WTC11 (cell line): Measurements from ENCODE around the gene DCD. TPM values are rescaled to one million over a fixed set of nuclear protein-coding genes. Genes with fewer than 3 reads are reported as not detected.

Experiments
- AR ChIP-seq: fragments of 250-450 bp; sonication (Bioruptor Pico); IDR thresholded peaks from 2 replicates; pipeline ENCODE4 v1.9.0; 2021; ENCODE audit warnings: mild to moderate bottlenecking
- ARID4B ChIP-seq: sonication (generic); formaldehyde crosslinking; IDR thresholded peaks from 2 replicates; pipeline ENCODE4 v1.8.0; 2023; ENCODE audit warnings: missing genetic modification reagents, mild to moderate bottlenecking, borderline replicate concordance
- ATF3 ChIP-seq: sonication (generic); formaldehyde crosslinking; conservative IDR thresholded peaks from 2 replicates; pipeline ENCODE4 v1.8.1; 2022; ENCODE audit warnings: mild to moderate bottlenecking, missing genetic modification reagents
- CBFB ChIP-seq: sonication (generic); formaldehyde crosslinking; IDR thresholded peaks from 2 replicates; pipeline ENCODE4 v1.8.1; 2022; ENCODE audit warnings: mild to moderate bottlenecking, low read depth, missing genetic modification reagents
- CTCF ChIP-seq: fragments of 200-600 bp; IDR thresholded peaks from 2 replicates; pipeline ENCODE4 v1.8.0; 2022; ENCODE audit warnings: antibody characterized with exemption
- FOXP4 ChIP-seq: sonication (generic); formaldehyde crosslinking; IDR thresholded peaks from 2 replicates; pipeline ENCODE4 v1.8.0; 2022; ENCODE audit warnings: mild to moderate bottlenecking, missing genetic modification reagents
- GABPB1 ChIP-seq: sonication (generic); formaldehyde crosslinking; IDR thresholded peaks from 2 replicates; pipeline ENCODE4 v1.8.1; 2023; ENCODE audit warnings: mild to moderate bottlenecking, missing genetic modification reagents
- MXD4 ChIP-seq: fragments of 250-450 bp; sonication (Bioruptor Pico); IDR thresholded peaks from 2 replicates; pipeline ENCODE4 v1.8.0; 2021; ENCODE audit warnings: mild to moderate bottlenecking, moderate library complexity, borderline replicate concordance
- NFATC4 ChIP-seq: fragments of 250-450 bp; sonication (Bioruptor Pico); IDR thresholded peaks from 2 replicates; pipeline ENCODE4 v1.9.0; 2021; ENCODE audit warnings: mild to moderate bottlenecking
- TEAD4 ChIP-seq: sonication (generic); formaldehyde crosslinking; IDR thresholded peaks from 2 replicates; pipeline ENCODE4 v1.8.0; 2022; ENCODE audit warnings: mild to moderate bottlenecking, missing genetic modification reagents
- ZBTB21 ChIP-seq: sonication (generic); formaldehyde crosslinking; IDR thresholded peaks from 2 replicates; pipeline ENCODE4 v1.8.1; 2023; ENCODE audit warnings: mild to moderate bottlenecking, missing genetic modification reagents, borderline replicate concordance
- ZNF263 ChIP-seq: sonication (generic); formaldehyde crosslinking; IDR thresholded peaks from 2 replicates; pipeline ENCODE4 v1.8.1; 2022; ENCODE audit warnings: low read depth, mild to moderate bottlenecking, moderate library complexity, missing genetic modification reagents
- ZNF425 ChIP-seq: fragments of 250-450 bp; sonication (Bioruptor Pico); conservative IDR thresholded peaks from 2 replicates; pipeline ENCODE4 v1.9.0; 2021; ENCODE audit warnings: mild to moderate bottlenecking
- ZNF512 ChIP-seq: sonication (generic); formaldehyde crosslinking; IDR thresholded peaks from 2 replicates; pipeline ENCODE4 v1.8.1; 2022; ENCODE audit warnings: missing genetic modification reagents, borderline replicate concordance
- total RNA-seq: library from RNA; stranded (reverse); gene quantifications from 3 replicates; pipeline ENCODE4 v1.2.3, GENCODE V29; 2021

The DCD gene
- total RNA-seq, 1 experiment from 2014 or later, result not detected

GRCh38 chr12:54631551-54631950 lies 16.6 kb downstream of the DCD start (continued):
- TF ChIP-seq ARID4B (CRISPR knock-in tag) (no peak), NFATC4 (CRISPR knock-in tag) (no peak), ZBTB21 (CRISPR knock-in tag) (no peak), FOXP4 (CRISPR knock-in tag) (no peak), ZNF425 (CRISPR knock-in tag) (no peak), AR (CRISPR knock-in tag) (no peak), MXD4 (CRISPR knock-in tag) (no peak), ZNF512 (CRISPR knock-in tag) (no peak), ATF3 (CRISPR knock-in tag) (no peak), TEAD4 (CRISPR knock-in tag) (no peak), CTCF (no peak), ZNF263 (CRISPR knock-in tag) (no peak), GABPB1 (no peak), CBFB (CRISPR knock-in tag) (no peak)
